GM19372 (cell line): ENCODE data around the gene PRKN.

ENCODE experiments used
- ATAC-seq: cut with Tn5 transposase; IDR thresholded peaks from one replicate; pipeline ENCODE4 v1.9.1; 2021; ENCODE audit warnings: mild to moderate bottlenecking, low read depth, moderate library complexity; ENCODE audit not compliant: unreplicated experiment

The PRKN gene

DNA sequence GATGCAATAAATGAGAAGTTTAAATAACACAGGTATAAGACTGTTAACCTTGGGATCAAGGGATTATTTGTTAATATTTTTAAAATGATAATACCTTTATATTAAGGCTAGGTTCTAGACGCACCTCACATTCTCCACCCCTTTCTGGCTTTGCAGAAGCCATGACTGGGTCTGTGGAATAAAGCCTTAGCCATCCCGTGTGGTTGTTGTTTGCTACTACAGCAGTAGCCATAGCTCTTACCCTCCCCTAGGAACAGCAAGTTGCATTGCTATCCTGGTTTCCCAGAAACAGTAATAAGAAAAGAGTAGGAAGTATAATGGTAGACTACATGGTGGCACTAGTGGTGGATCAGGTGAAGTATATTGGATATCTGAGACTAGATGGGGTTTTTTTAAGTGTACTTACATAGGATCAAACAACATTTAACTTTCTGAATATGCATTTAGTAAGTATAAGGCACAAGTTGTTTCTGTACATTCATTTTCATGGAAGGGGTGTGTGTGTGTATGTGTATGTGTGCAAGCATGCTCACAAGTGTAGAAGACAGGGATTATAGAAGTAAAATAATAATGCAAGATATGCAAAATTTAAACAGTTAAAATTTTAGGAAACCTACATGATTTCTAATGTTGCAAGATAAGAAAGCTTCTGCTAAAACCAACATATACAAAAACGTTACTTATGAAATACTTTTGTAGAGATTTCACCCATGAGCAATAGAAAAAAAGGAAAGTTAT, 384.2 kb downstream of the PRKN start:
- no peak for ATAC-seq

DNA sequence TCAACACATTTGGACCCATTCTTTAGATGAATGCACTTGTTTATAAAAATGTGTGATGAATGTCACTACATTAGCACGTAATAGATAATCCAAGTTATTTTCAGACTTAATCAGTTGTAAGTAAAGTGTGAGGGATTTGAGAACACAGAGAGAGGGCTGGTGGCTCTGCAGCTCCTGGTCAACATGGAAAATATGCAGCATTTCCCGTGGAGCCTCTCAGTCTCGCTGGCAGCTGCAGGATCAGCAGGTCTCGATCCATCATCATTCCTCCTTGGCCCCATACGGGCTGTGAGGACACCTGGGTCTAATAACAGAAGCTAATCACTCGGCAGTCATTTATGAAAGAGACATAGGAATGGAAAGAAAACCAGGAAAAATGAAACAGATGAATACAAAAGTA, 390.2 kb downstream of the PRKN start:
- ATAC-seq, result no peak

DNA sequence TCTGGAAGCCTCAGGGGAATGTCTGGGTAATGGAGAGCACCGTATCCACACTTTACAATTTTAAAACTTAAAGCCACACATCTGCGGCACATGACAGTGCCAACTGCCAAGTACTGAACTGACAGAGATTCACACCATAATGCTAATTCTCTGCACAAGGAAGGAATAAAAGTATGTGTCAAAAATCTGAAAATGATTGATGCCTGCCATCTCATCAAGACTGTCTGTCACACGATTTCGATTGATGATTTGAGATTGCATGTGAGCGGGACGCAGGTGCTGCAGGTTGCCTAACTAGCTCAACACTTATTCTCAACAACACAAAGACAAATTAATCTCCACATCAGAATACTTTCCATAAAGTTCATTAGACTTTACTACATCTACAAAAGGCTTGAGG, 391.2 kb downstream of the PRKN start:
- no peak for ATAC-seq

DNA sequence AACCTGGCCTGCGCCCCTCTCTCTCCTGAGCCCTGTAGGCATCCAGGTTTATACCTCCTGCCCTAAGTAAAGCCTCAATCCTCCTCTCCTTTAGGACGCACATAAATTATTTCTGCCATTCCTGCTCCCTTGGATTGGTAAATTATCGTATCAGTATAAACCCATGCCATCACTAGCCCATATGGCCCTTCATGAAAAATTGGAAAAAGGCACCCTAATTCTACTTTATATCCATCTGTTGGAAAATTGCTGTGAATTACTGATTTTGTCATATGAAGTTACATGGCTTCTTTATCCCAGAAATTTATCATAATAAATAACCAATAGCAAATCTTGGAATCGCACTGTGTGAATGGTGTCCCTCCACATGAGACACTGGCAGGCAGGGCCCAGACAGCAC, 395.2 kb downstream of the PRKN start:
- no peak for ATAC-seq

DNA sequence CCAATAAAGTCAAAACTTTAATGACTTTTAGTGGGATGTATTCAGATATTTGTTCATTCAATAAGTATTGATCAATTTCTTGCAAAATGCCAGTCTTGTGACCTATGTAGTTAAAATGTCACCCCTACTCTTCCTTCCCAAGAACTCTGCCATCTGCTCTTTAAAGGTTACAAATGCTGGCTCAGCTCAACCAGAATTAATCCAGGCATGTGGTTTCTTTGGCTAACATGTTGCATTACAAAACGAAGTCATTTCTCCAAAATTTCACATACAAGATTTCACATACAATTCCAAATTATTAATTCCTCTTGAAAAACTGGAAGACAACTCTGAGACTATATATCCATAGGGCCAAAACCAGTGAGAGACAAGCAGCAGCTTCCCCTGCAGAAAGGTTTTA, 395.7 kb downstream of the PRKN start:
- no peak for ATAC-seq

DNA sequence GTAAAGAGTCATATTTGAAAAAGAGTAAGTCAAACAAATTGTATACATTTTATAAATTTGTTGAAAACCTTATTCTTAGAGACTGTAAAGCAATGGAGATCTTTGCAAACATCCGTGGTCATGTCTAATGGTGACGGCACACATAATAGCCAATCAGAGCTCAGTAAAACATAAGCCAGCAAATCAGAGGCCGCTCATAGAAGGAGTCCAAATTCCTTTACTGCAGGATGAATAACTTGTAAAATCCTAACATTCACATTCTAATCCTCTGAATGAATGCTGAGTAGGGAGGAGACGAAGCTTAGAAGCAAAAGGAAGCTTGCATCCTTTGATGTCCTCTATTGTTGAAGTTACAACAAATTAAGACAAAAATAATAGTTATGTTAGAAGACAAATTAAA, 401.7 kb downstream of the PRKN start:
- no peak for ATAC-seq

DNA sequence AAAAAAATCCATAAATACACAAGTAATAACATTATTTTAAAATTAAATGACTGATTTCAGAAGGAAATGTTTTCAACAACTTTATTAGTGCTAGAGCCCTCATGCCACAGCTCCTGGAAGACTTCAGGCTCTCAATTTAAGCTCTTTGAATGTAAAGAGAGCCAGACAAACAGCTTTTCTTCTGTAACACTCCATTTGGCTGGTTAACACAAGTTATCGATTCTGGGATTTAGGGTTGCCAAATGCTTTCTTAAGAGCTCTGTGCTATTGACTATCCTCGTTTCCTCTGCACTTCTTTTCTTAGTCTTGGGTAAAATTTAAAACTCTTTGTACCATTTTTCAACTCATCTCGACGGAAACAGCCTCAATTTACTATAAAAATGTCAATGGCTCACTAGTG, 402.5 kb downstream of the PRKN start:
- ATAC-seq, result no peak

DNA sequence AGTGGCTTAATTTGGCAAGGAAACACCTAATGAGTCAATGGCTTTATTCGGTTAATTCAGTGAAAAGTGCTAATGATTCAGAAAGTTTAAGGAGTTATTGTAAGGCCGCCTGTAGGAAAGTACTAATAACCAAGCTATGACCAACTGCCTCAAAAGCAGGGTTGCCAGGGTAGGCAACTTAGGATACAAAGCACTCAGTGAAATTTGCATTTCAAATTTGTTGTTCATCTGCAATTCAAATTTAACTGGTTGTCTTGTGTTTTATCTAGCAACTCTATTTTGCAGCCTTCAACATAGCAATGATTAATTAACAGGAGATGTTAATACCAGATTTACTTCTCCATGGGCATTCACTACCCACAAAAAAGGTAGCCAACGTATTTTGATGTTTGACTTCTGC, 412.3 kb downstream of the PRKN start:
- ATAC-seq, result no peak

DNA sequence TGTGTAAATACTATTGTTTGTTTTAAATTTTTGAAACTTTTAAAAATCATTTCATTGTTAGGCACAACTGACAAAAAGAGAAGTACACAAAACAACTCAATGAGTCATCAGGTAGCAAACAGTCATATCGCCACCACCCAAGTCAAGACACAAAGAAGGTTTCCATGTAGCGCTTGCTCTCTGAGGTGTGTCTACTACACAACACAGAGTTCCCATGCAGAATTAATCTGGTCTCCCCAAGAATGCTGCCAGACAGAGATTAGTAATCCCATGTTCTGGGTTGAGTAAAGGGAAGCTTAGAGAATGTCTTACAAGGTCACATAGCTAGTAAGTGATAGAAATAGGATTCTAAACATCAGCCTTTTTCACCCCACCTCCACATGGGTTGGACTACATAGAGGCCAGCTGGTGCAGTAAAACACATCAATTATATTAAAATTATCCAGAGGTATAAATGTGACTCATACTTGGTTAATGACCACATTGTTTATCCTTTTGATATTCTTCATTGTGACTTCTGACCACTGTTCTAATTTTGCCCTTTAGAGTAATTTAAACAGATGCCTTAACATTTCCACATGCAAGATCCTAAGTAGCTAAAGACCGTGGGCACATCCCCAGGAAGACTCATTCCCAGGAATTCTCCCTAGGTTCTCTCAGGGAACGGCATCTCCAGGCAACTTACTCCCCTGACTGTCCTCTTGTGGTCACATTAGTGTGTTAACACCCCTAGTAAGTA, 413.5 kb downstream of the PRKN start:
- ATAC-seq, result no peak

DNA sequence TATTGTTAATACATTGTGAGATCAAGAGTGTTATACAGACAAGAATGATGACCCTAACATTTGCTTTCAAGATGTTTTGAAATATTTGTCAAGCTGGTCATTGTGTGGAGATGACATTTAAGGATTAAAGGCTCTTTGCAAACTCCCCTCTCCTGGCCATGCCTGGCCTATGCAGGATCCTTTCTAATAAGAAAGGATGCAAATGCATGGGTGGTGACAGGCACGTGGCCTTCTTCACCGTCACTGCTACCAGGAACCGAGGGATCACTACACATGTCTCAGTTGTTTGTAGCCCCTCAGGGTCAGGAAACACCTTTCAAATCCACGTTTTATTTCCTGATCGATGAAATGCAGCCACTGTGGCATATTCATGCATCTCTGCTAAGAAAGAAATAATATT, 419.7 kb downstream of the PRKN start:
- no peak for ATAC-seq

DNA sequence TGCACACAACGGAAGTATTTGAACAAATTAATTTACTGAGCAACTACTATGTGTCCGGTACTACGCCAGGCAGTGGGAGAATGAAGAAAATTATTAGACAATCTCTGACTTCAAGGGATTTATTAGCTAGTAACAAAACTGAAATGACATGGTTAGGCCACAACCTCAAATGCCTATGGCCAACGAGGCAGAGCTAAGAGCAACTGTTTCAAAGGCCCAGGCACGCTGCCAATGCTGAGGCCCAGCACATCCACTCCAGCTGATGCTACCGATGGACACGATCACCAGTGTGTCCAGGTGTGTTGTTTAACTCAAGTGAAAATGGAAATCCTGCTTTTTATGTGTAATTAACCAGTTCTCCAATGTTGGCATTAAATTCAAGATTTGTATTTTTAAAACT, 420.9 kb downstream of the PRKN start:
- ATAC-seq, result no peak

DNA sequence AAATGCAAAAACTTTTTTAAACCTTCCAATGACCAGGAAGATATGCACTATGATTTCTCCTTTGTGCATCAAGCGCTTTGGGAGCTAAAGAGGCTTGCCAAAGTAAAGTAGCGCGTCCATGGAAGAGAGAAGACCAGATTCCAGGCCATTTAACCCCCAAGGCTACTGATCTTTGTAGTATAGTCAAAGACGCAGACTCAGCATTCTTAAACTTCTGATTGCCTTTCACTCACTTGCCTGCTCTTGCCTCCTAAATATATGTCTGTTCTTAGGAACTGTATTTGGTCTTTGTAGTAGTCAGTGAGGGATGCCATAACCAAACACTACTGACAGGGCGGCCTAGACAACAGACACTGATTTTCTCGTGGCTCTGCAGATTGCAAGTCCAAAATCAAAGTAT, 426.4 kb downstream of the PRKN start:
- ATAC-seq, result no peak

DNA sequence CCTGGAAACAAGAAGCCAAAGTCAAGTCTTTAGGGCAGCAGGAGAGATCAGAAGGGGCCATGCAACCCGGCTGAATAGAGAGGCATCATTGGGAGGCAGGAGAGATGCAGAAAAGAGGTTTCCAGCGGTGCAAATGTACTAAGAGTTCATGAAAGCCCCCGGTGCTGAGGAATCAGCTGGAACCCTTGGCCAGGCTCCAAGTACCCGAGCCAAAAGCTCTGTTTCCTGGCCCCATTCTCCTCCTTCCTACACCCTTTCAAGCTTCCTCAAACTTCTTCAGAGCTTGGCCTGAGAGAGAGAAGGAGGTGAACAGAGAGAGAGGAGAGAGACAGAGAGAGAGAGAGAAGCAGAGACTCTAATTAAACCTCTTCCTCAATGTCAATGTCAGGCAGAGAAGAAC, 433.5 kb downstream of the PRKN start:
- ATAC-seq, result no peak

DNA sequence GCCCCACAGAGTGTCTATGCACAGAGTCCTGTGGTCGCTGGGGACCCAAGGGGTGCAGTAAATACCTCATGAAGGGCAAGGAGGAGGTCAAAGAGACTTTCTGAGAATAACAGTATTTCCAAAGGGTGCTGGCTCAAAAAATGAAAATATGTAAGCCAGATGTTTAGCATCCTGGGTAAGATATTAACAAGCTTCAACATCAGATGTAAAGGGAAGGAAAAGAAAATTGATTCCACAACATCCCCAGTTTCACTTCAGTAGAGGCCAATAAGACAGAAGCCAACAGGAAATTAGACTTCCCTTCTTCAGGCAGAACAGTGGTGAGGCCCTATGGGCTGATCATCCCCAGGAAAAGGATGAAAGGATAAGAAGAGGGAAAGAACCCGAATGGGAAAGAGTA, 434.7 kb downstream of the PRKN start:
- ATAC-seq, result no peak

DNA sequence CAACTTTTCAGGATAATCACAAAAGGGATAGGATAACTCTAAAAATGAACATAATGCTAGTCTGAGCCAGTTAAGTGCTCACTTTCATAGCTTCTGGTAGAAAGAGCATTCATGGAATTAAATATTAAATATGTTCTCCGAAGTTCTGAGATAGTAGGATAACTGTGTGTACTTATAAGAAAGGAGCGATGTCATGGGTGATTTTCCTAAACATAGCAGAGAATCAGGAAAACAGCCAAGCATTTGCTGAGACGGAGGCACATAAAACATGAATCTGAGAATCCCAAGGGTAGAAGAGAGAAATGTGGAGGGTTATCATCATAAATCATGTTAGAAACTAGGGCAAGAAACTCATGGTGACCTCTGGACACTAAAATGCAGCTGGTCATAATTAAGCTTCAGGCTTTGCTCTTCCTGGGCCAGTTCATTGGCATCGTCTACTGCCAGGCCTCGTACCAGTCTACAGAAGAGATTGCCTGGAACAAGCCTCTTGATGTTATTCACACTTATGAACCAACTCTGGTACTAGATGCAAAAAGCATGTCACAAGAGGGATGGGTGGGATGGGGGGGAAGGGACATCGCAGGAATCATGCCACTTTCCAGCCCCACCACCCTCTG, 436.6 kb downstream of the PRKN start:
- no peak for ATAC-seq

DNA sequence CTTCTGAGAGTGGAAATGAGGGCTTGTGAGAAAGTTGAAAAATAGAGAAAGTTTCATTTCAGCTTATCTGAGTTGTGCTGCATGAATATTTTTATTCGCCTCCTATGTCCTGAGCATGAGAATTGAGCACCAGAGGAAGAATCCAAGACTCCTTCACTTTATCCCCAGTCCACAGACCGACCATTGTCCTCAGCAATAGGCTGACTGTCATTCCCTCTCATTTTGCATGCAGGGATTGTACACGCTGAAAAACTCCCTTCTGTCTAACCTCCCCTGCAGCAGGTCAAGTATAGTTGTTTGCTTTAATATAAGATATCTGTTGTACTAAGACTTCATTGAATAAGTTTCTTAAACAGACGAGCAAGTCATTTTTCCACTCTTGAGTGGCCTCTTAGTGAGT, 437.6 kb downstream of the PRKN start:
- ATAC-seq, result no peak

DNA sequence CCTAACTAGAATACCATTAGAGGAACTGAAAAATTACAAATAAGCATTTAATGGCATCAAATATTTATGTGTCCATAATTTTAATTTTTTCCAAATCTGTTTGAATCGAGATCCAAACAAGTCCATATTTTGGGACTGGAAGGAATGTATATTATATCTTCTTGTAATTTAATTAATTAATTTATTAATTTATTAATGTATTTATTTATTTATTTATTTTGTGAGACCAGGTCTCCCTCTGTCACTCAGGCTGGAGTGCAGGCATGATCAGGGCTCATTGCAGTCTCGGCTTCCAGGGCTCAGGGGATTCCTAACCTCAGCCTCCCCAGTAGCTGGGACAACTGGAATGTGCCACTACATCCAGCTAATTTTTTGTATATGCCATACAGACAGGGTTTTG, 453.6 kb downstream of the PRKN start:
- no peak for ATAC-seq

DNA sequence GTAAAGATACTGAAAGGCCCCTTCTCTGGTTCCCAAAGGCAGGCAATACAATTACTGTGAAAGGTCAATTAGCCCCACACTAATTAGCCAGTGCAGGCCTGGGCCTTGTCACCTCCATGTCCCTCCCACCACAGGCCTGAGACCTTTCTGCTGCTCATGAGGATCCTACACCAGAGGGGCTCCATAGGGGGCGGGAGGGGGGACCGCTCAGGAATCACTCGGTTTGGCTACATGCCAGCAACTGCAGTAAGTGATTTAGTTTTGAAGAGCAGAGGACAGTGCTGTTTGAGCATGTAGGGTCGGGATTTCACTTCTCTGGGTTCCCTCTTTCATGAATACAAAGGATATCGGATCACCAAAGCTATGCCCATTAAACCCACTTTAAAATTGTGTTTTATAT, 455.6 kb downstream of the PRKN start:
- no peak for ATAC-seq

DNA sequence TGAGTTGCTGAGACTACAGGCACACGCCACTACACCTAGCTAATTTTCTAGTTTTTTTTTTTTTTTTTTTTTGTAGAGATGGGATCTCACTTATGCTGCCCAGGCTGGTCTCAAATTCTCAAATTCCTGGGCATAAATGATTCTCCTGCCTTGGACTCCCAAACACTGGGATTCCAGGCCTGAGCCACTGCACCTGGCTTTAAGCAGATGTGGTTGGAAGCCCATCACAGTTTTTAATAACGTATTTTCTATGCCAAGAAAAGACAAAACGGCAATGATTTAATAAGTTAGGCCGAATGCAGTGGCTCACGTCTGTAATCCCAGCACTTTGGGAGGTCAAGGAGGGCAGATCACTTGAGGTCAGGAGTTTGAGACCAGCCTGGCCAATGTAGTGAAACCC, 456.6 kb downstream of the PRKN start:
- no peak for ATAC-seq

DNA sequence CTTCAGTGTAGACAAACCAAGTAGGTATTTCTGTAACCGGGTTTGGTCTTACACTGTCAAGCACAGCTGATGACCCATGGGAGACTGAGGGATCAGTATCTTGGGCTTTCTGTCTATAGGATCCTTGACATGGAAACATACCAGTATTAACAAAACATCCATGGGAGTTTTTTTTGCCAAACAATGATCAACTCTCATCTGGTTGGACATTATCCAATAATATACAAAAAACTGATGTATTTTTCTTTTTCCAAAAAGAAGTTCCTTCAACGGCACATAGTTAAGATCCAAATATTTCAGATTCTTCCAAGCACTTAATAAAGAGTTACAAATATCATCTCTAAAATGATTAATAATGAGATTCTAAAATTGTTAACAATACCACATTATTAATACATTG, 459.9 kb downstream of the PRKN start:
- no peak for ATAC-seq

DNA sequence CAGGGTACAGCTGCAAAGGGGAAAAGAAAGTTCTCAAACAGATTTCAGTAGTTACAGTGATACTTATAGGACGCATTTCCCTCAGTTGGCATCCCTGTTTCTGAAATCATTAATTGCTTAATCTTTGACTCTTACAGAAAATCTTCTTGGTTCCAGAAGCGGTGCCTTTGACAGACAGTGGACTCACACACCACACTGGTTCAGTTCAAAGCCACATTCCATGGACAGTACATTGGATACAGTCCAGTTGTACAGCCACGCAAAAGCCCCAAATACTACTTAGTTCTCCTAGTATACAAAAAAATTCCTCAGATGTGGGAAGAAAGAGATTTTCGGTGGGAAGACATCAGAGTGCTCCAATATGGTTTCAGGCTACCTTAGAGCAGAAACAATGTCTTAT, 460.4 kb downstream of the PRKN start:
- ATAC-seq, result no peak

DNA sequence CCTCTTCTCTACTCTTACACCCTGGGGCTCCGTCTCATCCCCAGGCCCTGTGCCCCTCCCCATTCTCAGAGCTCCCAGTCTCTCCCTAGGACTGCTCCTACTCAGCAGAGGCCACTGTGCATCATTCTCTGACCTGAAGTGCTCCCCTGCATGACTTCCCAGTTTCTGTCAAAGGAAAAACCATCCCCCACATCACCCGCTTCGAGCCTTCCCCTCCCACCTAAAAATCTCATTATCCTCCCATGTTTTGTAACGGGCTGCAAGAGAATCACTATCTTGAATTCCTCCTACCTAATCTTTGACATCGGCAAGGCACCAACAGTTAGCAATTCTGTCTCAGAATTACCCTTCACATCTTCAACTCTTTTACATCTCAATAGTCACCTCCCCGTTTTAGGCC, 463.0 kb downstream of the PRKN start:
- no peak for ATAC-seq
